HG02885 (cell line): ENCODE measurements around the gene BCL2L13.

Experiments
- ATAC-seq: cut with Tn5 transposase; IDR thresholded peaks from one replicate; pipeline ENCODE4 v1.9.1; 2021; ENCODE audit warnings: mild to moderate bottlenecking; ENCODE audit not compliant: unreplicated experiment, poor library complexity

Gene BCL2L13

DNA sequence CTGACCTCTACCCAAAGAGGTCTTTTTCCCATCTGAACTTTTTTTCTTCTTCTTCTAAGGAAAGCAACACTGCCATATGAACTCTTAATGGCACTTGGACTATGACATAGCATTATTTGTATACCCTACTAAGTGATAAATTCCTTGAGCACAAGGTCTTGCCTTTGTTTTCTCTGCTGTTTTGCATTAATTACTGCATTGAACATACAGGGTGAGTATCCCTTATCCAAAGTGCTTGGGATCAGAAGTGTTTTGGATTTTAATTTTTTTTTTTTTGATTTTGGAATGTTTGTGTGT, 86.9 kb downstream of the BCL2L13 start:
- no peak for ATAC-seq

DNA sequence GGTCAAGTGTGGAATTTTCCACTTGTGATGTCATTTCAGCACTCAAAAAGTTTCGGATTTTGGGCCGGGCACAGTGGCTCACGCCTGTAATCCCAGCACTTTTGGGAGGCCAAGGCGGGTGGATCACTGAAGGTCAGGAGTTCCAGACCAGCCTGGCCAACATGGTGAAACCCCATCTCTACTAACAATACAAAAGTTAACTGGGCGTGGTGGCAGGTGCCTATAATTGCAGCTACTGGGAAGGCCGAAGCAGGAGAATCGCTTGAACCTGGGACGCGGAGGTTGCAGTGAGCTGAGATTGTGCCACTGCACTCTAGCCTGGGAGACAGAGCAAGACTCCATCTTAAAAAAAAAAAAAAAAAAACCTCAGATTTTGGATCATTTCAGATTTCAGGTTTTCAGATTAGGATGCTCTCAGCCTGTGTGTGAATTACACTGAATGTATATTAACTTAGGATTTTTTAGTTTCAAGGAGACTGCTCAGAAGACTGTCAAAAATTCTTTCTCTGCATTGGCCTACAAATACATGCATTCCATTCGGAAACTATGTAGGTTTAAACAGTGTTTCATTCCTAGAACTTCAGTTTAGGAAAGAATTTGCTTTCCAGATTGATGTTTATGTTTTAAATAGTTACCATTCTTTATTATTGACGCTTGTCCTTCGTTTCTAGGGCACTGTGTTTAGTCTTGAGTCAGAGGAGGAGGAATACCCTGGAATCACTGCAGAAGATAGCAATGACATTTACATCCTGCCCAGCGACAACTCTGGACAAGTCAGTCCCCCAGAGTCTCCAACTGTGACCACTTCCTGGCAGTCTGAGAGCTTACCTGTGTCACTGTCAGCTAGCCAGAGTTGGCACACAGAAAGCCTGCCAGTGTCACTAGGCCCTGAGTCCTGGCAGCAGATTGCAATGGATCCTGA, 87.7 kb downstream of the BCL2L13 start:
- no peak for ATAC-seq

DNA sequence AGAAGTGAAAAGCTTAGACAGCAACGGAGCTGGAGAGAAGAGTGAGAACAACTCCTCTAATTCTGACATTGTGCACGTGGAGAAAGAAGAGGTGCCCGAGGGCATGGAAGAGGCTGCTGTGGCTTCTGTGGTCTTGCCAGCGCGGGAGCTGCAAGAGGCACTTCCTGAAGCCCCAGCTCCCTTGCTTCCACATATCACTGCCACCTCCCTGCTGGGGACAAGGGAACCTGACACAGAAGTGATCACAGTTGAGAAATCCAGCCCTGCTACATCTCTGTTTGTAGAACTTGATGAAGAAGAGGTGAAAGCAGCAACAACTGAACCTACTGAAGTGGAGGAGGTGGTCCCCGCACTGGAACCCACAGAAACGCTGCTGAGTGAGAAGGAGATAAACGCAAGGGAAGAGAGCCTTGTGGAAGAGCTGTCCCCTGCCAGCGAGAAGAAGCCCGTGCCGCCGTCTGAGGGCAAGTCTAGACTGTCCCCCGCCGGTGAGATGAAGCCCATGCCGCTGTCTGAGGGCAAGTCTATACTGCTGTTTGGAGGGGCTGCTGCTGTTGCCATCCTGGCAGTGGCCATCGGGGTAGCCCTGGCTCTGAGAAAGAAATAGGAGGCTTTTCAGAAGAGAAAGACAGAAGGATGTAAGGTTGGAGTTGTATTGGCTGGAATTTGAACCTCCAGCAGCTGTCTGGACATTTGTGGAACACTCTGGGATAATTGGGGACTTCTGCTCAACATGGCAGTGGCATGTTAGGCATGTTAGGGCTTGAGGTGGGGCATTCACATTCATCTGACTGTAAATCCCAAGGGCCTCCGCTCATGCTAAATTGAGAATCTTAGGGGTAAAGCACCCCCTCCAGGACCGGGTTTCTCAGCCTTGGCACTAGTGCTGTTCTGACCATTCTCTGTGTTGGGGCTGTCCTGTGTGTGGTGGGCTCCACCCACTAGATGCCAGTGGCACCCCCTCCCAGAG, 88.7 kb downstream of the BCL2L13 start:
- ATAC-seq: no peak

DNA sequence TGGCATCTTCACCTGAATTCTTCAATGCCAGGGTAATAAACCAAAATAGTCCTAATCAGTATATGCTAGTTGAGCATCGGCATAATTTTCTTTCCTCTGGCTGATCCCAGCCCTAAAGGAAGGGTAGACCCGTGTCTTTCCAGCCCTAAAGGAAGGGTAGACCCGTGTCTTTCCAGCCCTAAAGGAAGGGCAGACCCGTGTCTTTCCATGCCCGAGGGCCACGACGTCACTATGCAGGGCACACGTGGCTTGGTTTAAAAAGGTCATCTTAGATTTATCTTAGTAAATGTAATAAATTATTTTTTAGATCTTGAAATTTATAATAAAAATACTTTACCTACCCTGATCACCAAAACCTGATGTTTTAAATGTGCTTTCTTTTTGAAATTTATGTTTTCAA, 90.2 kb downstream of the BCL2L13 start:
- ATAC-seq: no peak

DNA sequence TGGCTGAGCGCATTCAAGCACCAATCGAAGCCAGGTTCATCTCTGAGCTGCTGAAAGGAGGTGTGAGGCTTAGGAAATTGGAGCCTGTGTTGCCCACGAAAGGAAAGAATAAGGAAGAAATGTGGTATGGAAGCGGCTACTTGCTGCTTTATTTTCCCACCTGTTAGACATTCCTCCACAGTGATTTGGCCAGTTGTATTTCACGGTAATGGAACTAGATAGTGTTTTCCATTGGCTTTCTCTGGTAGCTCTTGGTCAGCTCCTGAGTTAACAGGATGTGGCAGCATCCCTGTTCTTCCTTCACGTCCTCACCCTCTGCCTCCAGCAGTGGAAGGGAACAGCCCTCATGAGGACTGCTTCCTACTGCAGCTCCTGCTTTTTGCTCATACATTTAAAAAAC, 91.0 kb downstream of the BCL2L13 start:
- no peak for ATAC-seq

DNA sequence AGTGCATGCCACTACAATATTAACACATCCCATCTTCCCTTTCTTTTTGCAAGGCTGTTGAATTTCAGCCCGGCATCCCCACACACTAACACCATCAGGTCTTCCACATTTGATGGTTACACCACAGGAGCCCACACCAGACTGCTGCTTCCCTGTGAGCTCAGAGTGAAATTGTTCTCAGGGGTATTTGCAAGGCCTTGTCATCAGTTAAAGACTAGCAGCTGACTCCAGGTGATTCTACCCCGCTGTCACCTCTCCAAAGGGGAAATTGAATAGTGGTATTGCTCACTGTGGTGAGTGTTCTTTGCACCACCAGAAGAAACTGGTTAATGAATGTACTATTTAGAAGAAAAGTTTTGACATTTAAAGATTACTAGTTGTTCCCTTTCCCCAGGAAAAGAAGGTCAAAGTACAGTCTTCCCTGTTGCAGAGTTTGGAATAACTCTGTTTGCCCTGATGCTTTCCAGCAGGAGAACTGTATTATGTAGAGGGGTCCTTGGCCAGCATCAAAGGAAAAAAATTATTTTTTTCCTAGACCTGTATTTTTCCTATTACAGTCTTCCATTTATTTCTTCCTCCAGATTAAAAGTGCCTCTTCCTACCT, 93.8 kb downstream of the BCL2L13 start:
- ATAC-seq: no peak

DNA sequence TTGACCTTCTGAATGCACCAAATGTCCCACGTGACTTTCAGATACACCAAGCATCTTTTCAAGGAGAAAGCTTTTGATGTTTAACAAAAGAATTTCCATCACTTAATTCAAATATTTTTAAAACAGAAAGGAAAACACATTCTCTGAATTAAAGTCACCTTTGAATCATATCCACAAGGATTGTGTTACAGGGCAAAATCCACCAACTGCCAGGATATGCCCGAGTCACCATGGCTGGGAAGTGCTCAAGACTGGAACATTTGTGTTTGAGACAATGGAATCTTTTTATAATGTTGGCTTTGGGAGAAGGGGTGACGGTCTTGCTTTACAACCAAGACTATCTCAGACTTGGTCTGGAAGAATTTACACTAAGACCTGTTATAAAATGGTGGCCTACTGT, 94.9 kb downstream of the BCL2L13 start:
- ATAC-seq: no peak

DNA sequence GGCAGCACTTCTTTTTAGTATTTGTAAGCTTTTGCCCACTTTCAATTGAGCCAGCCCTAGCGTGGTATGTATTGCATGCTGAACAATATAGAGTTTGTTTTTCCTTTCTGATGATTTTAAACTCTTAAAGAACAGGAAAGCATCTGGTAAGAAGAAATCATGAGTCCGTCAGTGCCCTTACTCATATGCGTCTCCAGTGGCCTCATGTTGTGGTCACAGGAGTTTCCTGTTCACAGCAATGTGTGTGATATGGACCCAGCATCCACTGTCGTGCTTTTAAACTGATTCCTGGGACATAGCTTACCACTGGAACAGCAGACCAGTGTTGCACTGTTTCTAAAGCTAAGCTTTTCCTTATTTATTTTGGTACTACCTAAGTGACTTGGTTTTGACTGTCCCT, 95.6 kb downstream of the BCL2L13 start:
- no peak for ATAC-seq

DNA sequence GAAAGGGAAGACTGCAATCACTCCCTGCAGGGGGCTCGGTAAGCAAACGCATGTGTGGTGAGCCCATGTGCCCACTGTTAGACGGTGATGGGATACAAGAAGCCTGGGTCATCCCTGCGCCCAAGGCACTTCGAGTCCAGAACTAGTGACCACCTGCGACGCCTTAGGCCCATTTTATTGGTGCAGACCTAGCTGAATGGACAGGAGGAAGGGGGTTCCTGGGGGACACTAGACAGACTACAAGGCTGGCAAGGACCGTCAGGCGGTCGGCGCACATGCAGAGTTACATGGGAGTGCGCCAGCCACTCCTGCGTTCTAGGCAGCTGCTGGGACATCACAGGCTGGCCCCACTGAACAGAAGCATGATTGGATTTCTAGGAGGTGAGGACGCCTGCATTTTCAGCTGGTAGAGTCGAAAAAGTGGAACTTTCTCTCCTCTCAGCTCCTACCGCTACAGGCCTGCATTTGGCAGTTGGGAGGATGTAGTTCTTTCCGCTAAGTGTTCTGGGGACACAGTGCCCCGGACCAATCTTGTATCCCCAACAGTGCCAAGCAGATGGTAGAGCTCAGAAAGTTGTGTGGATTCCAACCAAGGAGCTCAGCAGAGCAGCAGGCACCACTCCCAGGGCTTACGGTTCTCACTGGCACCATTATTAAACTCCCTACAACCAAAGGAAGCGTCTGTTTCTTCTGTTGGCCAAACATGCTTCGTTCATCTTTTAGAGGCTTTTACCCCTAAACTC, 100.0 kb downstream of the BCL2L13 start:
- no peak for ATAC-seq

DNA sequence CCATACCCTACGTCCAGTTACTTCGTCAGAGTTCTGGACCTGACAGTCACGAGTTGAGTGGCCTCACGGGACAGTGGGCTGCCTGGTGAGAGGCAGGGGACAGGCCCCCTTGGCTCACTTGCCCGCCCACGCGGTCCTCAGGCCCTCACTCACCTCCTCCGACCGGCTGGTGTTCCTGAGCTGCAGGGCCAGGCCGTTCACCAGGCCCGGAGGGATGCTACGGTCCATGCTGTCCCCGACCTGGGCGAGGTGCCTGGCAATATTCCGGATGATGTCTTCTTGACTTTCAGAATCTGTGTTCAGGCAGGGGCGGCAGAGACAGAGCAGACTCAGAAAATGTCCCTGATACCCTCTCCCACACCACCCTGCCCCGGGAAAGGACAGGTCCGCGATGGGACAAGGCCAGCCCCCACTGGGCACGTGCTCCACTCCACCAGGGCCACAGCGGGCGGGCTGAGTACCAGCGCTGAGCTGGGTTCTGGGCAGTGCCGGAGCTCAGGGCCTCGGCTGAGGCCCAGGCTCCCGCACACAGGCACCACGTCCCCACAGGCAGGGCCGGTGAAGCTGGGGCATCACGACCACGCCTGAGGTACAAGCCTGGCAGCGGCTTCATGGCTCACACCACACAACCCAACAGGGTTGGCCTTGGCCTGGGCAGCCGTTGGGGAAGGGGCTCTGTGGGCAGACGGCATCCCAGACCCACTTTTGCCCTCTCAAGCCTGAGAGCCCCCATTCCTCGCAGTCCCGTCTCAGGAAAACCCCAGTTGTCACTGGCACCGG, 100.8 kb downstream of the BCL2L13 start:
- ATAC-seq: no peak

DNA sequence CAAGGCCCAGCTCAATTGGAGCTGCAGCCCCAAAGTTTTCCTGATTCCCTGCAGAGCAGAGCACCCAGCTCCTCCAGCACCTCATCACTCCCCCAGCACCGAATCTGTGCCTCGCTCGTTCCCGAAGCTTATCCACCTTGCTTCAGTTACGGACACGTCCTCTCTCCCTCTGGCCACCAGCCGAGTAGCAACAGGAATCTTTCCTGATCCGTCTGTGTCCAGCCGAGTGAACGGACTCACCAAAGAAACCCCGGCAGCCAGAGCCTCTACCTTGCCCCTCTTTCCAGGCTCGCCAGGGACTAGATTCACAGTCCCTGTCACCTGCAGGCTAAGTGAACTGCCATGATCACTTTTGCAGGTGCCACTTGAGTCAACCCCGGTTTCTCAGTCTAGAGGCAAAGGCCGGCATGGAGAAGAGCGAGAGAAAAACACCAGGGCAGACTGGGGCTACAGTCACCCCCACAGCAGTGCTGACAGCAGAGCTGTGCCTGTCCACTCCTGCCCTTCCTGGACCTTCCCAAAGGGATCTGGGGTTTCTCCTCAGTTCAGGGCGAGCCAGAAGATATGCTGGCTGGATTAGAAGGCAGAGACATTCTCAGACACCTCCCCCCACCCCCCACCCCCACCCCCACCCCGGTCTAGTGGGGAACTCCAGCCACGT, 103.4 kb downstream of the BCL2L13 start:
- no peak for ATAC-seq

DNA sequence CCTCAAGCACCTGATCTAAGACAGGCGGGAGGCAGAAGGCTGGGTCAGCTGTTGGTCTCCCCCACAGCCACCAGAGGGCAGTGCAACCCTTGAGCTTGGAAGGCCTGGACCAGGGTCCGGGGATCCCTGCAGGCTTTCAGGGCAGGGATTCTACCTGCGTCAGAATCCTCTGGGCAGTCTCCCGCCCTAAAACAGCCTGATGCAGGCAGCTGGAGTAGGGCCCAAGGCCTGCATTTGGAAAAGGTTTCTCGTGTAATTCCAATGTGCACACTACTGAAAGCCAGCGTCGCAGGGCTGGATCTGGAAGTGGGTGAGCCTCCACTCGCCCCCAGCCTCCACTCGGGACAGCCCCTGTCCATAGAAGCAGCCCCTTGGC, 104.0 kb downstream of the BCL2L13 start:
- peak; percentile 58 for ATAC-seq

DNA sequence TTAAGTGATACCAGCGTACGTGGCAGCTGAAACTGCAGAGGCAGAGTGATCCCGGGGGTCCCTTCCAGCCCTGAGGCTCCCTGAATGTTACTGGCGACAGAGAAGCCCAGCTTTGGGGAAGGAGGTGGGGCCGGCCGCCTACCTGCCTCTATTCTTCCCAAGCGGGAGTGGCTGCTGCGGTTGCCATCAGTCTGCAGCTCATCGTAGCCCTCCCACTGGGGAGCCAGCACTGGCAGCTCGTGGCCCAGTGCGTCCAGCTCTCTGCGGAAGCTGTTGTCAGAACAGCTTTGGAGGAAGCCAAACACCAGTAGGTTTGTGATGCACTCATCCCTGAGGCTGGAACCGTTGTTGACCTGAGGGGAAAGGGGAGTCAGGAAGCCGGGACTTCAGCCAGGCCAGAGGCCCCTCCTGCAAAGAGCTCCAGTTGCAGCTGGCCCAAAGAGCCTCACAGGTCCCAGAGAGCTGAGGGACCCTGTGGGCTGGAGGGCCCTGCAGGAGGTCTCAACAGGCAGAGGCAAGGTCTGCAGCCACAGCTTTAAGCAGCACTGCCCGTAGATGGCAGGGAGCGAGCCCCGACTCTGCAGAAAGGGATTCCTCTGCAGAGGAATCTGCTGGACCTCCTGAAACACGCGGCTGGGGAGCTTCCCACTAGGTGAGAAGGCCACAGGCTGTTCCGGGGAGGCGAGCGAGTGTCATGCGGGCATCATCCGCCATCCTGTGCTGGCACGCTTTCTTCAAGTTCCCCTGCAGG, 105.3 kb downstream of the BCL2L13 start:
- ATAC-seq: no peak

DNA sequence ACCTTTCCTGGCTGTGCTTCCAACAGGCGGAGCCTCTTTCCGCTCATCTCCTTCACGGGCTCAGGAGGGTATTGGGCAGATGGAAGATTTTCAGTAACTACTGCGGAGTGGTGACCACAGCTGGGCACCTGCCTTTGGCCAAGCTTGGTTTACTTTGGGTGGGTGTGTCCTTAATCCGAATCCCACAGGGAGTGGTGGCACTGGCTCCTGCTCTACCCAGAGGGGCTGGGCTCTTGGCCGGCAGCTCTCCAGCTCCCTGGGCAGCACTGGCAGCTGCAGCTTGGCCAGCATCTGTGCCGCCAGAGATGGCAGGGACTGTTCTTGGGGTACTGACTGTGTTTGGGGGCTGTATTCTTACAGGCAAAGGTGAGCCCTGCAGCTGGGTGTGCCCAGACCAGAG, 105.9 kb downstream of the BCL2L13 start:
- no peak for ATAC-seq

DNA sequence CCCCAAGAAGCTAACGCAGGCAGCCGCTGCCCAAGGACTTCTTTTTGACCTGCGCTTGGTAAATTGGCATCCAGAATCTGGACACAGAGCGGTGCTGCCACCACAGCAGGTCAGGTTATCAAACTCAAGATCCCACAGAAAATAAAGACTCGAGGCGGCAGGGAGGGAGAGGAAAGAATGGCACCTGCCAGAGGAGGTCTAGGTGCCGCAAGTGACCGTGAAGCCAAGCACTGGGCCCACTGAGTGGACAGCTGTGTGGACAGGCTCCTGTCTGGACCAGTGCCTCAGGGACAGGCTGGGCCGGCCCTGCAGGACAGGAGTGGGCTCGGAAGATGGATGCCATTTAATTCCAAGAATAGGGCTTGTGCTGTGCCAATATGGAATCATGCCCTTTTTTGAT, 108.4 kb downstream of the BCL2L13 start:
- no peak for ATAC-seq

DNA sequence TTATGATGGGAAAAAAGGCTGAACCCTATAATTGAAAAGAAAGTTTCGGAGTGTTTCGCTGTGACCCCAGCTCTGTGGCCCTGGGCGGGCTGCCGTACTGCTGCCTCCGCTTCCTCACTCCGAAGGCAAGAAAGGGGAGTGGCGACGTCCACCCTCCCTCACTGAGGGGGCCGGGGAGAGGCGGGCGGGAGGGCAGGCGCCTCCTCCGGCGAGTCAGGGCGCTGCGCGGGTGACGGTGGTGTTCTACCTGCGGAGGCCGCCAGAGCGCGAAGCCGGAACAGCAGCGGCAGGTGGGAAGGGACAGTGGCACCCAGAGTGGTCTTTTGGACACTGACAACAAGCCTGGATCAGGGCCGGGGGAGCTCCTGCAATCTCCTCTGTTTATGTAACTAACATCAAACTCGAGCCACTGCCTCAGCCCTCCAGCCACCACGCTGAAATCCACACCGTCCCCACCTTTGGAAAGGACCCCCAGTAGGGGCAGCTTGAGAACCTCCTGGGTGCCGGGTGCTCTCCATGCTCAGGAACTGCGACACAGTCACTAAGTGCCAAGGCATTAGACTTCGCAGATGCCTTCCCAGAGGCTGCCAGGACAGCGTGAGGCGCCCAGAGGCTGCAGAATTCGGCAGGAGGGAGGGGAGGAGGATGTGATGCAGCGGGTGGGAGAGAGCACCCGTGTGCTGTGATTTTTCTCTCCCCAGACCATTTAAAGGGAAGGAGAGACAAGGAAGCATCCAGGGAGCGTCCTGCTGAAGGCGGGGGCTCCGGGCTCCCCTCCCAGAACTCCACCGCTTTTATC, 110.2 kb downstream of the BCL2L13 start:
- no peak for ATAC-seq

DNA sequence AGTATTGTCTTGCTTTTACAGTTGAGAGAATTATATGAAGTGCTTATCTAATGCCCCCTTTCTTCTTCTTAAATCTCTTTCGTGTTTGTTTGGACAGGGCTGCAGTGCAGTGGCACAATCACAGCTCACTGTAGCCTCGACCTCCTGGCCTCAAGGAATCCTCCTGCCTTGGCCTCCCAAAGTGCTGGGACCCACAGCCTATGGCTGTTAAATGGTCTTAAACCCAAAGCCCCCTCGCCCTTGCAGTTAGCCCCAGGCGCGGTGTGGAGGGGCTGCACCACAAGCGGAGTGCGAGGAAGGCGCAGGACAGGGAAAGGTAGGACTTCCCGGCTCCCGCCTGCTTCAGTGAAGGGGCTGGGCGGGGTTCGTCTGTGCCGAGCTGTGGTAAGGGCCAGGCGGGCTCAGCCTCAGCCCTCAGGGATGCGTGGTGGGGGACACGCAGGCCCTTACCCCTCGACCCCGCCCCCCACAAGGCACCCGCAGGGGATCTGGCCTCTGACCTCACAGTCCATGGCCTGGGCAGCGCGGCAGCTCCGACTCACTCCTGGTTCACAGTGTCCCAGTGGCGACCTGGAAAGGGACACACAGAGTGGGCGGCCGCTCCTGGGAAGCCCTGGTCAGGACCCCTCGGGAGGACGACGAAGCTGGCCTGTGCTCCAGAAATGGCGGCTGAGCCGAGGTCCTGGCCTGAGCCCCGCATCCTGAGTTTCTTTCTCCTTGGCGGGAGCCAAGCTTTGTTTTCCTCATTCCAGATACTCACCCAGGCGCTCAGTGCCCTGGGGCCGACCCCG, 111.2 kb downstream of the BCL2L13 start:
- no peak for ATAC-seq
